Activated naive CD4-positive, alpha-beta T cell treated with anti-CD3 and anti-CD28 coated beads, Interleukin-2, amount 10 ng/mL, durations not matched to agents 7 days and 5 days (primary cell): Measurements from ENCODE around the gene NR1I3.
"Not testable (repeated sequence)": the region's sequence is repeated elsewhere in the genome, so short reads cannot be mapped to it uniquely, and the experiment has no call there.

Source experiments
- CTCF ChIA-PET: fragments of 350-600 bp; sonication (Branson Sonifier 250); formaldehyde crosslinking; loops from one replicate; lab custom pipeline; 2021; ENCODE audit warnings: antibody characterized with exemption; lab: Charles Lee
- DNase-seq: peaks from one replicate; pipeline ENCODE4 v3.0.0-alpha.2; 2020
- H3K27ac Mint-ChIP-seq: one replicate; pipeline ENCODE4 v1.8.0; 2021; ENCODE audit warnings: mild to moderate bottlenecking, moderate library complexity, mixed read lengths
- H3K27me3 Mint-ChIP-seq: one replicate; pipeline ENCODE4 v1.8.0; 2021; ENCODE audit warnings: mild to moderate bottlenecking, mixed read lengths
- H3K36me3 Mint-ChIP-seq: one replicate; pipeline ENCODE4 v1.8.0; 2021; ENCODE audit warnings: mixed read lengths
- H3K4me1 Mint-ChIP-seq: one replicate; pipeline ENCODE4 v1.8.0; 2021; ENCODE audit warnings: mixed read lengths
- H3K4me3 Mint-ChIP-seq: one replicate; pipeline ENCODE4 v1.8.0; 2021; ENCODE audit warnings: mild to moderate bottlenecking, moderate library complexity, mixed read lengths
- H3K9me3 Mint-ChIP-seq: one replicate; pipeline ENCODE4 v1.8.0; 2021; ENCODE audit warnings: mixed read lengths

NR1I3 gene

GRCh38 chr1:161233102-161233501 lies 4.9 kb downstream of the NR1I3 start:
- Mint-ChIP-seq H3K9me3 (no peaks in the 10 kb centered on the region), H3K27ac (no peak overlapping the region), H3K36me3 (peaks cover 24% of the 10 kb centered on the region), H3K27me3 (peaks cover 20% of the 10 kb centered on the region), H3K4me3 (no peak overlapping the region), H3K4me1 (peaks cover 5% of the 10 kb centered on the region)
- DNase-seq: no peak
- CTCF ChIA-PET: interaction anchor here (9.1 kb wide), 1 partner anchor 149 kb away, joined by 157 read pairs; no protein-coding TSS in a partner anchor

- CTCF ChIA-PET: interaction anchor here (1.0 to 9.7 kb wide), 11 partner anchors 12 to 151 kb away, joined by 3 to 157 read pairs (median 4); partner anchors contain the start of gene CFAP126
- H3K9me3 Mint-ChIP-seq: no peaks in the 10 kb centered on the region
Measured at GRCh38 chr1:161230762-161231161, 7.2 kb downstream of the NR1I3 start.

GRCh38 chr1:161229896-161230295 lies 8.1 kb downstream of the NR1I3 start:
- DNase-seq: no peak
- Mint-ChIP-seq H3K36me3 (peaks cover 32% of the 10 kb centered on the region), H3K4me3 (no peak overlapping the region), H3K4me1 (peaks cover 34% of the 10 kb centered on the region), H3K27ac (no peak overlapping the region), H3K9me3 (no peaks in the 10 kb centered on the region), H3K27me3 (no peaks in the 10 kb centered on the region)
- CTCF ChIA-PET: interaction anchor here (0.6 to 9.7 kb wide), 14 partner anchors 11 to 512 kb away, joined by 3 to 157 read pairs (median 4); partner anchors contain the start of gene CFAP126

More at GRCh38 chr1:161230762-161231161, 7.2 kb downstream of the NR1I3 start:
- H3K27me3 Mint-ChIP-seq: peaks cover 2% of the 10 kb centered on the region
- peaks cover 27% of the 10 kb centered on the region for H3K4me1 Mint-ChIP-seq
- peaks cover 32% of the 10 kb centered on the region for H3K36me3 Mint-ChIP-seq
- no peak for DNase-seq
- no peak overlapping the region for H3K27ac Mint-ChIP-seq
- no peak overlapping the region for H3K4me3 Mint-ChIP-seq

GRCh38 chr1:161228032-161228431 lies 10.0 kb downstream of the NR1I3 start:
- H3K4me3 Mint-ChIP-seq: peak overlapping the region; percentile 89
- no peaks in the 10 kb centered on the region for H3K27me3 Mint-ChIP-seq
- CTCF ChIA-PET: interaction anchor here (1.0 to 9.7 kb wide), 8 partner anchors 11 to 154 kb away, joined by 3 to 157 read pairs (median 17); partner anchors contain the start of gene FCER1G

GRCh38 chr1:161227196-161227871 lies 10.7 kb downstream of the NR1I3 start:
- CTCF ChIA-PET: interaction anchor here (1.0 to 9.7 kb wide), 17 partner anchors 10 to 162 kb away, joined by 3 to 157 read pairs (median 7); partner anchors contain the start of genes DEDD, FCER1G, NDUFS2 and PPOX
- Mint-ChIP-seq H3K27ac (peak overlapping the region; percentile 89), H3K4me1 (peaks cover 41% of the 10 kb centered on the region), H3K4me3 (peak overlapping the region; percentile 89), H3K27me3 (no peaks in the 10 kb centered on the region), H3K36me3 (peaks cover 32% of the 10 kb centered on the region), H3K9me3 (no peaks in the 10 kb centered on the region)
- DNase-seq: peak; percentile 95

More at GRCh38 chr1:161228032-161228431, 10.0 kb downstream of the NR1I3 start:
- Mint-ChIP-seq H3K9me3 (no peaks in the 10 kb centered on the region), H3K4me1 (peaks cover 41% of the 10 kb centered on the region), H3K27ac (peak overlapping the region; percentile 89), H3K36me3 (peaks cover 32% of the 10 kb centered on the region)
- no peak for DNase-seq

GRCh38 chr1:161226759-161227158 lies 11.2 kb downstream of the NR1I3 start:
- Mint-ChIP-seq H3K36me3 (peaks cover 32% of the 10 kb centered on the region), H3K4me1 (peaks cover 43% of the 10 kb centered on the region), H3K27ac (peak overlapping the region; percentile 89), H3K9me3 (no peaks in the 10 kb centered on the region), H3K4me3 (peak overlapping the region; percentile 89), H3K27me3 (no peaks in the 10 kb centered on the region)
- CTCF ChIA-PET: interaction anchor here (1.0 to 9.7 kb wide), 16 partner anchors 10 to 163 kb away, joined by 3 to 157 read pairs (median 8); partner anchors contain the start of genes DEDD, FCER1G, NDUFS2 and PPOX
- DNase-seq: no peak

GRCh38 chr1:161226320-161226711 lies 11.7 kb downstream of the NR1I3 start:
- CTCF ChIA-PET: interaction anchor here (0.7 to 9.7 kb wide), 29 partner anchors 9 to 514 kb away, joined by 3 to 157 read pairs (median 6); partner anchors contain the start of genes B4GALT3, CFAP126, DEDD and FCER1G
- H3K4me1 Mint-ChIP-seq: peaks cover 43% of the 10 kb centered on the region
- no peaks in the 10 kb centered on the region for H3K9me3 Mint-ChIP-seq

GRCh38 chr1:161225534-161226319 lies 12.3 kb downstream of the NR1I3 start, which contains the start of gene TOMM40L:
Gene TOMM40L, plus strand, starts transcription at chr1:161226060. Its CDS starts 430 bp downstream, at chr1:161226490.
- CTCF ChIA-PET: interaction anchor here (0.6 to 9.7 kb wide), 33 partner anchors 8 to 514 kb away, joined by 3 to 157 read pairs (median 6); partner anchors contain the start of genes B4GALT3, CFAP126, FCER1G and NDUFS2
- H3K36me3 Mint-ChIP-seq: peaks cover 30% of the 10 kb centered on the region
- peak; percentile 94 for DNase-seq
- peak within 1 kb of the TSS; percentile 89 for H3K4me3 Mint-ChIP-seq
- H3K27me3 Mint-ChIP-seq: no peaks in the 10 kb centered on the region
- H3K27ac Mint-ChIP-seq: peak within 1 kb of the TSS; percentile 89
- H3K4me1 Mint-ChIP-seq: peaks cover 45% of the 10 kb centered on the region
- no peaks in the 10 kb centered on the region for H3K9me3 Mint-ChIP-seq

More at GRCh38 chr1:161226320-161226711, 11.7 kb downstream of the NR1I3 start:
- peak; percentile 29 for DNase-seq
- Mint-ChIP-seq H3K27me3 (no peaks in the 10 kb centered on the region), H3K36me3 (peaks cover 32% of the 10 kb centered on the region), H3K27ac (peak overlapping the region; percentile 87), H3K4me3 (peak overlapping the region; percentile 89)

GRCh38 chr1:161225178-161225533 lies 12.8 kb downstream of the NR1I3 start:
- H3K9me3 Mint-ChIP-seq: no peaks in the 10 kb centered on the region
- CTCF ChIA-PET: interaction anchor here (0.6 to 9.7 kb wide), 26 partner anchors 8 to 515 kb away, joined by 3 to 157 read pairs (median 7); partner anchors contain the start of genes B4GALT3, CFAP126, FCER1G and NDUFS2
- H3K36me3 Mint-ChIP-seq: peaks cover 25% of the 10 kb centered on the region
- H3K4me3 Mint-ChIP-seq: peak overlapping the region; percentile 29
- no peak for DNase-seq
- peaks cover 5% of the 10 kb centered on the region for H3K27me3 Mint-ChIP-seq
- H3K4me1 Mint-ChIP-seq: peaks cover 45% of the 10 kb centered on the region
- H3K27ac Mint-ChIP-seq: peak overlapping the region; percentile 87

GRCh38 chr1:161224695-161225087 lies 13.3 kb downstream of the NR1I3 start:
- Mint-ChIP-seq H3K36me3 (peaks cover 21% of the 10 kb centered on the region), H3K4me1 (peaks cover 47% of the 10 kb centered on the region), H3K27ac (peak overlapping the region; percentile 87)
- CTCF ChIA-PET: interaction anchor here (1.0 to 9.7 kb wide), 14 partner anchors 12 to 158 kb away, joined by 3 to 94 read pairs (median 12); partner anchors contain the start of genes B4GALT3, CFAP126, NDUFS2 and PPOX
- H3K9me3 Mint-ChIP-seq, H3K27me3 Mint-ChIP-seq, H3K4me3 Mint-ChIP-seq, DNase-seq: not testable (repeated sequence)

GRCh38 chr1:161223805-161224694 lies 14.0 kb downstream of the NR1I3 start:
- H3K9me3 Mint-ChIP-seq: no peaks in the 10 kb centered on the region
- H3K4me3 Mint-ChIP-seq: no peak overlapping the region
- H3K27me3 Mint-ChIP-seq: peaks cover 5% of the 10 kb centered on the region
- no peak overlapping the region for H3K27ac Mint-ChIP-seq
- H3K4me1 Mint-ChIP-seq: peaks cover 50% of the 10 kb centered on the region
- H3K36me3 Mint-ChIP-seq: peaks cover 16% of the 10 kb centered on the region
- no peak for DNase-seq
- CTCF ChIA-PET: interaction anchor here (0.9 to 9.7 kb wide), 10 partner anchors 13 to 158 kb away, joined by 3 to 94 read pairs (median 17); partner anchors contain the start of genes B4GALT3, NDUFS2 and PPOX

- H3K36me3 Mint-ChIP-seq: peaks cover under 1% of the 10 kb centered on the region
- peaks cover 5% of the 10 kb centered on the region for H3K27me3 Mint-ChIP-seq
- CTCF ChIA-PET: interaction anchor here (0.7 to 9.7 kb wide), 7 partner anchors 12 to 305 kb away, joined by 3 to 94 read pairs (median 21); no protein-coding TSS in a partner anchor
- no peak overlapping the region for H3K4me3 Mint-ChIP-seq
- no peak overlapping the region for H3K27ac Mint-ChIP-seq
- no peaks in the 10 kb centered on the region for H3K9me3 Mint-ChIP-seq
- peaks cover 54% of the 10 kb centered on the region for H3K4me1 Mint-ChIP-seq
- DNase-seq: no peak
Measured at GRCh38 chr1:161222175-161223019, 15.6 kb downstream of the NR1I3 start.
